Testis (tissue), 3 donors: ENCODE measurements around the gene MYH11. TPM values are rescaled to one million over a fixed set of nuclear protein-coding genes. Genes with fewer than 3 reads are reported as not detected.
"Not testable (repeated sequence)": the region's sequence is repeated elsewhere in the genome, so short reads cannot be mapped to it uniquely, and the experiment has no call there.

ENCODE experiments used
- DNase-seq: peaks from one replicate; pipeline ENCODE4 v3.0.0-alpha.2; 2019
- H3K27ac ChIP-seq, 2 donors: fragments of 200-600 bp; sonication (generic); one replicate each; pipeline ENCODE4 v1.5.1; 2019
- H3K27me3 ChIP-seq: fragments of 200-600 bp; sonication (generic); one replicate; pipeline ENCODE4 v1.5.1; 2019
- H3K36me3 ChIP-seq: fragments of 200-600 bp; sonication (generic); one replicate; pipeline ENCODE4 v1.5.1; 2017; ENCODE audit warnings: low read depth; ENCODE audit errors: missing control alignments
- H3K4me1 ChIP-seq: fragments of 200-600 bp; sonication (generic); one replicate; pipeline ENCODE4 v1.5.1; 2019
- H3K4me3 ChIP-seq, 2 donors: fragments of 200-600 bp; sonication (generic); one replicate each; pipeline ENCODE4 v1.5.1; 2017 to 2019
- H3K9me3 ChIP-seq: fragments of 200-600 bp; sonication (generic); one replicate; pipeline ENCODE4 v1.5.1; 2017
- POLR2A ChIP-seq: fragments of 450-650 bp; IDR thresholded peaks from one replicate; pipeline ENCODE4 v1.6.1; 2017; ENCODE audit warnings: antibody characterized with exemption, mild to moderate bottlenecking, moderate library complexity
- WGBS, 2 donors: methylation state at CpG; one replicate each; pipeline ENCODE4 v1.1.5; 2018; 5-methylcytosine and 5-hydroxymethylcytosine counted together
- intact Hi-C: fragments of 100-400 bp; cut with DNase I; formaldehyde crosslinking; loops from one replicate; pipeline ENCODE4 v1.15.1; 2023; ENCODE audit warnings: low total_unique reads
- polyA plus RNA-seq: library from polyadenylated mRNA; stranded (reverse); fragments of 350-450 nt; fragmentation: Illumina TruSeq; extraction: RNeasy Lipid Tissue Mini Kit (QIAGEN cat#74804); gene quantifications from one replicate; pipeline ENCODE4 v1.2.3, GENCODE V29; 2014; ENCODE audit warnings: low read depth, low replicate concordance; ENCODE audit not compliant: insufficient read depth
- total RNA-seq, 2 donors: library from RNA; depleted of rRNA; stranded (reverse); fragments of >200 nt; gene quantifications; one replicate each; pipeline ENCODE4 v1.2.3, GENCODE V29; 2016
- TF ChIP-seq, protein P1 (sequence below), 3 experiments: fragments of 450-650 bp in 2 of 3; fragments of 200-600 bp in 1 of 3; sonication (generic) in 1 of 3; IDR thresholded peaks; one replicate each; pipeline ENCODE4 v1.5.1; 2016 to 2019; ENCODE audit warnings: antibody characterized with exemption in 3 of 3, mild to moderate bottlenecking in 2 of 3, moderate library complexity in 1 of 3

The MYH11 gene
- total and polyA plus RNA-seq, 3 donors from 2014 or later = 263 to 276 (median 271) TPM

DNA sequence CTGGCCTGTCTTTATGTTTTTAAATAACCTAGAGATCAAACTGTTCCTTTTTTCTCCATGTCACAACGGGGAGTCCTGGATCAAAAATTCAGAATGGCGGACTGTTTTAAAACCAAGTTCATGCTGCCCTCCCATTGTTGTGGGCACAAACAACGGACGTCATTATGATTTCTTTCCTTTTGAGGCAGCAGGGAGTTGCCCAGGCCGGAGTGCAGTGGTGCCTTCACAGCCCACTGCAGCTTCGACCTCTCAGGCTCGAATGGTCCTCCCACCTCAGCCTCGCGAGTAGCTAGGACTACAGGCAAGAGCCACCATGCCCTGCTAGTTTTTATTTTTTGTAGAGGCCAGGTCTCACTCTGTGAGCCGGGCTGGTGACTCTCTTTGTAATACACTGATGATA, 180.3 kb downstream of the MYH11 start:
- no peak overlapping the region for H3K27ac ChIP-seq
- intact Hi-C loops = no loop called here
- H3K4me3 ChIP-seq = no peak overlapping the region
- H3K36me3 ChIP-seq = no peaks in the 10 kb centered on the region
- WGBS, 2 donors = 76 to 87% methylated on average over 9 to 10 of the region's 10 CpGs
- no peak for DNase-seq
- no peaks in the 10 kb centered on the region for H3K9me3 ChIP-seq
- H3K4me1 ChIP-seq = peaks cover 11% of the 10 kb centered on the region
- no peak for TF ChIP-seq POLR2A
- TF ChIP-seq, protein P1, sequence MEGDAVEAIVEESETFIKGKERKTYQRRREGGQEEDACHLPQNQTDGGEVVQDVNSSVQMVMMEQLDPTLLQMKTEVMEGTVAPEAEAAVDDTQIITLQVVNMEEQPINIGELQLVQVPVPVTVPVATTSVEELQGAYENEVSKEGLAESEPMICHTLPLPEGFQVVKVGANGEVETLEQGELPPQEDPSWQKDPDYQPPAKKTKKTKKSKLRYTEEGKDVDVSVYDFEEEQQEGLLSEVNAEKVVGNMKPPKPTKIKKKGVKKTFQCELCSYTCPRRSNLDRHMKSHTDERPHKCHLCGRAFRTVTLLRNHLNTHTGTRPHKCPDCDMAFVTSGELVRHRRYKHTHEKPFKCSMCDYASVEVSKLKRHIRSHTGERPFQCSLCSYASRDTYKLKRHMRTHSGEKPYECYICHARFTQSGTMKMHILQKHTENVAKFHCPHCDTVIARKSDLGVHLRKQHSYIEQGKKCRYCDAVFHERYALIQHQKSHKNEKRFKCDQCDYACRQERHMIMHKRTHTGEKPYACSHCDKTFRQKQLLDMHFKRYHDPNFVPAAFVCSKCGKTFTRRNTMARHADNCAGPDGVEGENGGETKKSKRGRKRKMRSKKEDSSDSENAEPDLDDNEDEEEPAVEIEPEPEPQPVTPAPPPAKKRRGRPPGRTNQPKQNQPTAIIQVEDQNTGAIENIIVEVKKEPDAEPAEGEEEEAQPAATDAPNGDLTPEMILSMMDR (IDR thresholded peaks at IDR 0.05) = no peak
- H3K27me3 ChIP-seq = no peaks in the 10 kb centered on the region

DNA sequence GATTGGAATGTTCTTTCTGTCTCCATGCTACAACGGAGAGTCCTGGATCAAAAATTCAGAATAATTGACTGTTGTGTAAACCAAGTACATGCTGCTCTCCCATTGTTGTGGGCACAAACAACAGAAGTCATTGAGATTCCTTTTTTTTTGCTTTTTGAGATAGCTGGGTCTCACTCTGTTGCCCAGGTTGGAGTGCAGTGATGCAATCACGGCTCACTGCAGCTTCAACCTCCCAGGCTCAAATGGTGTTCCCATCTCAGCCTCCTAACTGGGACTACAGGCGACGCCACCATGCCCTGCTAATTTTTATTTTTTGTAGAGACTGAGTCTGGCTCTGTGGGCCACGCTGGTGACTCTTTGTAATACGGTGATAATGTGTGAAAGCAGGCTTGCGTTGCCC, 182.3 kb downstream of the MYH11 start:
- Histone ChIP-seq H3K9me3 (no peaks in the 10 kb centered on the region), H3K4me3 (no peak overlapping the region), H3K36me3 (no peaks in the 10 kb centered on the region), H3K4me1 (peaks cover 11% of the 10 kb centered on the region), H3K27me3 (no peaks in the 10 kb centered on the region), H3K27ac (no peak overlapping the region)
- DNase-seq = no peak
- 92 to 95% methylated on average over 7 of the region's 7 CpGs for WGBS, 2 donors
- intact Hi-C loops = no loop called here
- TF ChIP-seq, protein P1 (IDR thresholded peaks at IDR 0.05) = no peak
- TF ChIP-seq POLR2A = no peak

DNA sequence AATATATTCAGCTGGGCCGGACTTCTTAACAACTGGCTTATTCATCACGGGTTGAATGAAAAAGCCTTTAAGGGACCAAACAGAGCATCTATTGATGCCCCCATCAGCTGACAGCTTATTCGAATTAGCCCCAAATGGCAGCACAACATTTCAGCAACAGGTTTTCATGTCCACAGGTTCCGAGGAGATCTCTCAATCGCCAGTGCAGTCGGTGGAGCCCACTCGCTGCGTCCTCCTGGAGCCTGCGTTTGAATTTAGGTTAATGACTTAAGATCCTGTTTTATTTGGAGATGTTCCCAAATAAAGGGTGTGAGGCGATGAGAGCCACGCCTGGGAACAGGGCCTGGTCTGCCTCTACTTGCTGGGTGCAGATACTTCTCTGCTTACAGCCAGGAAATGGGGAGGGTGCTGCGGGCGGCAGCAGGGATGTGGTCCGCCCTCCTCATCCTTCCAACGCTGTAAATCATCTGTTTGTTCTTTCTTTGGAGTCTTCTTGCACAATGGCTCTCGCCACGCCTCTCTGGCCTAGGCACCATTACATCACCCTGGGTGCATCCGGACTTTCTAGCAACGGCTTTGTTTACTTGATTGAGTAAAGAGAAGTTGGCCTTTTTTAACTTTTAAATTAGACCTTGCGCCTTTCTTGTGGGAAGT, 184.2 kb downstream of the MYH11 start:
- Histone ChIP-seq H3K9me3 (no peaks in the 10 kb centered on the region), H3K36me3 (no peaks in the 10 kb centered on the region), H3K4me3 (no peak overlapping the region), H3K4me1 (peaks cover 11% of the 10 kb centered on the region), H3K27me3 (no peaks in the 10 kb centered on the region), H3K27ac (peak overlapping the region; percentile 69 to 88)
- TF ChIP-seq, protein P1 (IDR thresholded peaks at IDR 0.05) = no peak
- TF ChIP-seq POLR2A = no peak
- intact Hi-C loops = no loop called here
- 44 to 59% methylated on average over 20 of the region's 20 CpGs for WGBS, 2 donors
- peak; percentile 89 for DNase-seq

DNA sequence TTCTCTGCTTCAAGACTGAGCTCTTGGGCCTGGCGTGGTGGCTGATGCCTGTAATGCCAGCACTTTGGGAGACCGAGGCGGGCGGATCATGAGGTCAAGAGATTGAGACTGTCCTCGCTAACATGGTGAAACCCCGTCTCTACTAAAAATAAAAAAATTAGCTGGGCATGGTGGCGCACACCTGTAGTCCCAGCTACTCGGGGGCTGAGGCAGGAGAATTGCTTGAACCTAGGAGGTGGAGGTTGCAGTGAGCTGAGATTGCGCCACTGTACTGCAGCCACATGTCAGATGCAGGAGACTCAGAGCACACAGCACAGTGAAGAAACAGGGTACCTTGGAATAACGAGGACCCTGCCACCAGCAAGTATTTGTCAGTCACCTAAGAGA, 184.7 kb downstream of the MYH11 start:
- intact Hi-C loops, DNase-seq, H3K36me3 ChIP-seq, H3K27me3 ChIP-seq, H3K9me3 ChIP-seq, H3K4me3 ChIP-seq: not testable (repeated sequence)
- WGBS, 2 donors = 89 to 93% methylated on average over 10 of the region's 10 CpGs
- H3K27ac ChIP-seq = peak overlapping the region; percentile 13 to 88
- peaks cover 11% of the 10 kb centered on the region for H3K4me1 ChIP-seq

DNA sequence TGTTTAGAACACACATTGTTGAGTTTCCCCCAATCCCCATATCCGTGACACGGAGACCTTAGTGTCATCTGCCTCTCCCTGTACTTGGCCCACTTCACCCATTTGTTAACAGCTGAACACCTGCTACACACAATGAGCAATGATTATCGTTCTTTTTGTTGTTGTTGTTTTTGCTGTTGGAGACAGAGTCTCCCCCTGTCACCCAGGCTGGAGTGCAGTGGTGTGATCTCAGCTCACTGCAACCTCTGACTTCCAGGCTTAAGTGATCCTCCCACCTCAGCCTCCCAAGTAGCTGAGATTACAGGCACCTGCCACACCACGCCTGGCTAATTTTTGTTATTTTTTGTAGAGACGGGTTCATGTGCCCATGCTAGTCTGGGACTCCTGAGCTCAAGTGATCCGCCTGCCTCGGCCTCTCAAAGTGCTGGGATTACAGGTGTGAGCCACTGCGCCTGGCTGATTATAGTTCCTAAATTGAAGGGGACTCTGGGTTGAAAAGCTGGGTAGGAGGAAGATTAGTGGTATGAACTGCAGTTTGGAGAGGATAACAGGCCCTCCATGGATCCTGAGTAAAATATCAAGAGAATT, 185.2 kb downstream of the MYH11 start:
- Histone ChIP-seq H3K27me3 (no peaks in the 10 kb centered on the region), H3K9me3 (no peaks in the 10 kb centered on the region), H3K4me3 (no peak overlapping the region), H3K27ac (peak overlapping the region; percentile 13 to 88), H3K4me1 (peaks cover 11% of the 10 kb centered on the region), H3K36me3 (no peaks in the 10 kb centered on the region)
- DNase-seq = no peak
- WGBS, 2 donors = 88 to 92% methylated on average over 8 of the region's 8 CpGs
- intact Hi-C loops = no loop called here
- TF ChIP-seq, protein P1 (IDR thresholded peaks at IDR 0.05) = no peak
- TF ChIP-seq POLR2A = no peak
